K562 (cell line): ENCODE measurements around the gene FCHO1. TPM values are rescaled to one million over a fixed set of nuclear protein-coding genes. Genes with fewer than 3 reads are reported as not detected.
A peak's percentile ranks its signal among the peaks of the same experiment; 100 is the strongest.

Source experiments
- AFF1 ChIP-seq, 2 experiments: fragments of 450-650 bp; IDR thresholded peaks; 2 replicates each; pipeline ENCODE4 v1.6.1; 2018; ENCODE audit warnings: mild to moderate bottlenecking in 2 of 2, low read depth in 1 of 2; ENCODE audit not compliant: partially characterized antibody in 2 of 2
- ARNT ChIP-seq, 2 experiments: fragments of 450-650 bp; IDR thresholded peaks; 2 replicates each; pipeline ENCODE4 v1.6.1; 2016; ENCODE audit warnings: mild to moderate bottlenecking in 1 of 2
- ATF1 ChIP-seq, 2 experiments: fragments of 450-650 bp in 1 of 2; IDR thresholded peaks; 2 replicates each; pipeline ENCODE4 v1.6.1; 2016; ENCODE audit warnings: missing compliant biosample characterization in 1 of 2, missing genetic modification characterization in 1 of 2
- ATF3 ChIP-seq, 2 experiments: fragments of 450-650 bp in 1 of 2; sonication (generic) in 1 of 2; formaldehyde crosslinking in 1 of 2; IDR thresholded peaks in 1 of 2; conservative IDR thresholded peaks in 1 of 2; 2 replicates each; pipeline versions ENCODE4 v1.6.1 to v1.8.1; 2016 to 2023; ENCODE audit warnings: mild to moderate bottlenecking in 2 of 2, moderate library complexity in 2 of 2, inconsistent platforms in 1 of 2, missing genetic modification reagents in 1 of 2
- CREB1 ChIP-seq, 2 experiments: sonication (generic) in 1 of 2; formaldehyde crosslinking in 1 of 2; IDR thresholded peaks; 2 replicates each; pipeline versions ENCODE4 v1.6.1 to v1.8.0; 2012 to 2022; ENCODE audit warnings: inconsistent platforms in 1 of 2, mild to moderate bottlenecking in 1 of 2, missing genetic modification reagents in 1 of 2, moderate library complexity in 1 of 2
- CREB3L1 ChIP-seq: fragments of 450-650 bp; IDR thresholded peaks from 2 replicates; pipeline ENCODE4 v1.6.1; 2014; ENCODE audit warnings: low read depth, mild to moderate bottlenecking, moderate library complexity, borderline replicate concordance
- FOXK1 ChIP-seq: sonication (generic); formaldehyde crosslinking; IDR thresholded peaks from 2 replicates; pipeline ENCODE4 v1.8.0; 2022; ENCODE audit warnings: missing genetic modification reagents, mild to moderate bottlenecking, borderline replicate concordance
- GTF3C2 ChIP-seq: IDR thresholded peaks from 3 replicates; pipeline ENCODE4 v1.6.1; 2011; ENCODE audit warnings: borderline replicate concordance, mild to moderate bottlenecking, moderate library complexity; ENCODE audit not compliant: insufficient read length; ENCODE audit errors: extremely low read depth
- KDM5B ChIP-seq: fragments of 200-600 bp; sonication (generic); IDR thresholded peaks from 2 replicates; pipeline ENCODE4 v1.6.1; 2012; ENCODE audit warnings: low read depth, mild to moderate bottlenecking, moderate library complexity, low read length, control low read depth, inconsistent platforms; ENCODE audit not compliant: insufficient replicate concordance
- LCOR ChIP-seq: sonication (generic); formaldehyde crosslinking; IDR thresholded peaks from 2 replicates; pipeline ENCODE4 v1.8.0; 2022; ENCODE audit warnings: mild to moderate bottlenecking, missing genetic modification reagents
- PHB2 ChIP-seq: fragments of 450-650 bp; IDR thresholded peaks from 2 replicates; pipeline ENCODE4 v1.6.1; 2017; ENCODE audit warnings: low read depth
- STAT5B ChIP-seq: fragments of 250-450 bp; sonication (Bioruptor Pico); IDR thresholded peaks from 2 replicates; pipeline ENCODE4 v1.8.0; 2021; ENCODE audit warnings: mild to moderate bottlenecking, inconsistent platforms
- ZKSCAN1 ChIP-seq: fragments of 150-350 bp; IDR thresholded peaks from 2 replicates; pipeline ENCODE4 v1.6.1; 2016; ENCODE audit warnings: low read depth, low read length
- ZNF184 ChIP-seq: sonication (generic); formaldehyde crosslinking; IDR thresholded peaks from 2 replicates; pipeline ENCODE4 v1.5.0; 2020; ENCODE audit warnings: missing genetic modification reagents
- ZNF217 ChIP-seq: sonication (generic); formaldehyde crosslinking; IDR thresholded peaks from 2 replicates; pipeline ENCODE4 v1.8.0; 2022; ENCODE audit warnings: mild to moderate bottlenecking, missing genetic modification reagents
- polyA plus RNA-seq, 8 experiments: library from polyadenylated mRNA; depleted of rRNA in 4 of 8; stranded (reverse) in 5 of 8; unstranded in 3 of 8; fragments of >200 nt; fragmentation: Nextera tagmentation in 2 of 8; fragmentation: Illumina TruSeq in 1 of 8; extraction: Ambion mirVana in 2 of 8; extraction: Trizol in 1 of 8; gene quantifications; 2 replicates each; pipeline versions ENCODE4 v1.2.1 to v1.2.3, GENCODE V29; 2011 to 2014; ENCODE audit warnings: inconsistent platforms in 1 of 8, missing spikeins in 1 of 8
- total RNA-seq, 7 experiments: library from RNA; depleted of rRNA in 6 of 7; stranded (reverse); fragments of >200 nt in 6 of 7; fragmentation: Illumina TruSeq in 2 of 7; extraction: Trizol in 2 of 7; gene quantifications; 2 replicates each; pipeline versions ENCODE4 v1.2.1 to v1.2.3, GENCODE V29; 2011 to 2021; ENCODE audit warnings: low replicate concordance in 1 of 7

FCHO1 gene
- total and polyA plus RNA-seq, 9 of the 15 experiments (the other 6 are each of a cell fraction or from before 2014, with no cell fraction given) = 0.21 to 58.9 (median 18.3) TPM

GRCh38 chr19:17747205-17748098 lies 3.8 kb upstream of the FCHO1 start (continued):
- no peak for TF ChIP-seq ATF3 (IDR thresholded peaks at IDR 0.05)
- no peak for TF ChIP-seq ATF3 (CRISPR knock-in tag; conservative IDR thresholded peaks at IDR 0.05)
- no peak for TF ChIP-seq CREB3L1
- TF ChIP-seq ARNT (IDR thresholded peaks at IDR 0.05) = peak in 1 of 2 experiments; percentile 81; a peak in 1 of 4 replicates
- TF ChIP-seq ZNF184 (CRISPR knock-in tag) = no peak
- no peak for TF ChIP-seq FOXK1 (CRISPR knock-in tag)
- no peak for TF ChIP-seq STAT5B
- no peak for TF ChIP-seq ATF1 (CRISPR knock-in tag; IDR thresholded peaks at IDR 0.05)
- peak; percentile 83 for TF ChIP-seq ATF1 (tag; IDR thresholded peaks at IDR 0.05)
- TF ChIP-seq CREB1 (IDR thresholded peaks at IDR 0.05) = peak; percentile 54; the same call in 1 of the 2 replicates
- no peak; the same call in 1 of the 2 replicates for TF ChIP-seq CREB1 (CRISPR knock-in tag; IDR thresholded peaks at IDR 0.05)
- TF ChIP-seq ZKSCAN1 = no peak
- TF ChIP-seq KDM5B = peak; percentile 60
- TF ChIP-seq PHB2 = no peak
- no peak for TF ChIP-seq LCOR (CRISPR knock-in tag)
- no peak for TF ChIP-seq GTF3C2
- TF ChIP-seq ZNF217 (CRISPR knock-in tag) = no peak
- no peak for TF ChIP-seq AFF1 (IDR thresholded peaks at IDR 0.05; ENCODE audit: low read depth in 1 of 2, partially characterized antibody in 2 of 2)
